Activated T-helper 1 cell treated with anti-CD3 and anti-CD28 coated beads, Interleukin-2, amount 50 U/mL, for 16 hours (primary cell): ENCODE data around the gene RPS6KA2.
"Not testable (repeated sequence)": the region's sequence is repeated elsewhere in the genome, so short reads cannot be mapped to it uniquely, and the experiment has no call there.

Experiments
- DNase-seq, 2 donors: peaks; one replicate each; pipeline ENCODE4 v3.0.0-alpha.2; 2020; ENCODE audit warnings: low read depth in 1 of 2, low spot score in 1 of 2

The RPS6KA2 gene

DNA sequence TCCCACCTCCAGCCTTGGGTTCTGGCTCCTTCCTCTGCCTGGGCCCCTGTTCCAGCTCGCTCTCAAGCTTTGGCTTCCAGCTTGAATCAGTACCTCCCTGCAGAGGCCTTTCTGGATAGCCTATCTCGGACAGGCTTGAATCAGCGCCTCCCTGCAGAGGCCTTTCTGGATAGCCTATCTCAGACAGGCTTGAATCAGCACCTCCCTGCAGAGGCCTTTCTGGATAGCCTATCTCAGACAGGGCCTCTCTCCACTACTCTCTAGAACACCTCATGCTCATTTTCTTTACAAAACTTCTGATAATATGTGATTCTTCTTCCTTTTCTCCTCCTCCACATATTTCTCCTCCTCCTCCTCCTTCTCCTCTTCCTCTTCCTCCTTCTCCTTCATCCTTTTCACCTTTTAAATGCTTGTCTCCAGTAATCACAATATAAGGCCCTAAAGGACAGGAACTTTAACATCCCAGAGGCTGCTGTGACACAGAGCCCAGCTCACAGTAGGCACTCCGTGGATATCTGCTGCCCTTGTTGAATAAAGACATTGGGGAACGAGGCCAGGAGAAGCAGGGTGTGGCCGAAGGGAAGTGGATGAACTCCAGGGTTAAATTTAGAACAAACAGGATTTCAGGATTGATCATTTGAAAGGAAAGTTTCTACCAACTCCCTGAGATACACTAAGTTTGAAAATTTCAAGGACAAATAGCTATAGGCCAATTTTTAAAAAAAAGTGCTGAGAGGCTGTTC lies 9.3 kb upstream of the RPS6KA2 start:
- no peak for DNase-seq

GRCh38 chr6:166635013-166635970 lies 8.2 kb upstream of the RPS6KA2 start:
- no peak for DNase-seq

GRCh38 chr6:166634581-166634980 lies 7.5 kb upstream of the RPS6KA2 start:
- DNase-seq, result not testable (repeated sequence)

GRCh38 chr6:166633732-166634535 lies 6.9 kb upstream of the RPS6KA2 start:
- DNase-seq, result no peak

DNA sequence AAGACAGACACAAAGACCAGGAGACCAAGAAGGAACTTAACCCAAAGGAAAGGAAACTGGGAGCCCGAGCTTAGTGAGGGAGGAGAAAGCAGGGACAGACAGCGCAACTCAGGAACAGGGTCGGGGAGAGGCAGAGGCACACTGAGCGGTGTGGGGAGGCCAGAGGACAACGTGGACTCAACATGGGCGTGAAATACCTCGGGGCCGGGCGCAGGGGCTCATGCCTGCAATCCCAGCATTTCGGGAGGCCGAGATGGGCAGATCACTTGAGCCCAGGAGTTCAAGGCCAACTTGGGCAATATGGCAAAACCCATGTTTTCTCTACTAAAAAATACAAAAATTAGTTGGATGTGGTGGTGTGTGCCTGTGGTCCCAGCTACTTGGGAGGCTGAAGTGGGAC lies 5.7 kb upstream of the RPS6KA2 start:
- no peak for DNase-seq

- DNase-seq, result no peak
Observed at GRCh38 chr6:166630462-166630861, 3.4 kb upstream of the RPS6KA2 start.

DNA sequence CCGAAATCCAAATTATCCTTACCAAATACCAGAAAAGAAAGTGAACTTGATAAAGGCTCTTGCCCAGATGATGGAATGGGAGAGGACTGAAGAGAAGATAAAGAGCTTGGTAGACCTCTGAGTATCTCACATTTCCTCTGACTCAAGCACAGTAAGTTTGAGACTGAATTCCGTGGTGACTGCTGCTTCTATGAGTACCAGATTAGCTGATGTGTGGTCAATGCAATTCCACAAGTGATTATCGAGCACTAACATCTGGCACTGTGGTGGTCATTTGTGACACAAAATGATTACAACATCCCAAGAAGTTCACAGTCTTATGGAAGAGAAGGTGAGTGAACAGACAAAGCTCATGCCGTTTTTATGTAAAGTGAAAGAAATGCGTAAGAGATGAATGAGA lies 2.6 kb upstream of the RPS6KA2 start:
- no peak for DNase-seq

- DNase-seq, result peak; percentile 12 to 48
Observed at GRCh38 chr6:166627875-166628801, 1.1 kb upstream of the RPS6KA2 start.

DNA sequence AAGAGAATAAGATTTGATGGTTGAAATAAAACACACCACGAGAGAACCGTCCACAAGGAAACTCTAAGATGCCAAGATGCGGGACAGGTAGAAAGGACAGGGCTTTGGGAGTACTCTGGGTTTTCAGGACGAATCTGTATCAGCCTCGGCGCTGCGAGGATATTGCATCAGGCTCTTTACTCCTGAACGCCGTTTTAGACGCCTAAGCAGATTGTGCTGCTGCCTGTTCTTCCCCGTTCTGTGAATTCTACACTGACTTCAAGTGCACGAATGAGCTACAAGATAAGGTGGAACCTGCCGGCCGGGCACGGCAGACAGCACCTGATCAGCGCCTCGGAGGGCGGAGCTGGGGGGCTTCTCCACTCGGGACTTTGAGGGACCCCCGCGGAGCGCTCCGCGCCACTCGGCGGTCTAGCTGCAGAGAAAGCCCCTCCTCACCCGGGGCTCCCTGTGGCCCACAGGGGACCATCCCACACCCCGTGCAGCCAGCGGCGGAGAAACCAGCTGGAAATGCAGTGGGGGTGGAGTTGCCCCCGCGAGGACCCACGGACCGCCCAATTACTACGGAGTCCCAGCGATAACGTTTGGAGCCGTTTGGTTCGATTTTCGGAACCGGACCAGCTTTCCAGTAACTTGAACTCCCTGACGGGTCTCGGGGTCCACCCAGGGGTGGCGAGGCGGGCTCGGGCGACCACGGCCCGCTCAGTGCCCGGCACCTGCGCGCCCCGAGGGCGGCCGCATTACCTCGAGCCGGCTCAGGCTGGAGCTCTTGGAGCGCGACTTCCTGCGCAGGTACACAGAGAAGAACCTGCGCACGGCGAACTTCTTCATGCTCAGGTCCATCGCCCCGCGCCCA lies 646 bp downstream of the RPS6KA2 start:
- peak in 1 of 2 donors; percentile 8 for DNase-seq

DNA sequence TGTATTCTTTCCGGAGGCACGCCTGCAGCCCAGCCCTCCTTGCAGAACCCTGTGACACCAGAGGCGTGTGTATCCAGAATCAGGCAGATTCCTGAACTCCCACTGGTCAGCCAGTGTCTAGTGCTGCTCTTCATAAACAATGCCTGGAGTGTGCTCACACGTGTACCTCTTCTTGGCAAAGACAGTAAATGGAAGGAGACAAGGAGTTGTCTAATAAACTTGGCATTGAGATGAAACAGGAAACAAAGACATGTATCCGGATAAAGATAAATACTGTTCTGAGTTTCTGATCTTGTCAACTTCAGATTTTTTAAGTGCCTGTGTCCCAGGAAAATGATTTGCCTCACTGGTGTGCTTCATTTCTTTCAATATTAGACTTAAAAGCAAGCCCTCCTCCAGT lies 1.7 kb downstream of the RPS6KA2 start:
- DNase-seq, result no peak

- DNase-seq, result no peak
Observed at GRCh38 chr6:166624275-166624674, 2.8 kb downstream of the RPS6KA2 start.

DNA sequence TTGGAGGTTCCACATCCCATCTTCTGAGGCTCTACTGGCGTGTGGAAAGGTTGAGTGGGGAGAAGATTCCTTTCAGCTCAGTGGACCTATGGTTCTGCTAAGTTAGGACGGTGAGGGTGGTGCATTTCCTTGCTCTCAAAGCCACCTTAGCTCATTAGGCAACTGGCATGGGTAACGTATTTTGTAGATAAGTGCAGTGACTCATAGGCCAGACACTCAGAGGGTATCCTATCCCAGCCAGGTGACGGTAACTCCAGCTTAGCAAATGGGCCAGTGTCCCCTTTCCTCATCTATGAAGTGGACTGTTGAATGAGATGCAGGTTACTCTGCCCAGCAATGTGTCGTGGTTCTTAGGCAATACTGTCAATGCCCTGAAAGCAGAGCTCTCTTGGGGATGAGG lies 3.7 kb downstream of the RPS6KA2 start:
- no peak for DNase-seq

- no peak for DNase-seq
Observed at GRCh38 chr6:166621114-166621540, 5.9 kb downstream of the RPS6KA2 start.

DNA sequence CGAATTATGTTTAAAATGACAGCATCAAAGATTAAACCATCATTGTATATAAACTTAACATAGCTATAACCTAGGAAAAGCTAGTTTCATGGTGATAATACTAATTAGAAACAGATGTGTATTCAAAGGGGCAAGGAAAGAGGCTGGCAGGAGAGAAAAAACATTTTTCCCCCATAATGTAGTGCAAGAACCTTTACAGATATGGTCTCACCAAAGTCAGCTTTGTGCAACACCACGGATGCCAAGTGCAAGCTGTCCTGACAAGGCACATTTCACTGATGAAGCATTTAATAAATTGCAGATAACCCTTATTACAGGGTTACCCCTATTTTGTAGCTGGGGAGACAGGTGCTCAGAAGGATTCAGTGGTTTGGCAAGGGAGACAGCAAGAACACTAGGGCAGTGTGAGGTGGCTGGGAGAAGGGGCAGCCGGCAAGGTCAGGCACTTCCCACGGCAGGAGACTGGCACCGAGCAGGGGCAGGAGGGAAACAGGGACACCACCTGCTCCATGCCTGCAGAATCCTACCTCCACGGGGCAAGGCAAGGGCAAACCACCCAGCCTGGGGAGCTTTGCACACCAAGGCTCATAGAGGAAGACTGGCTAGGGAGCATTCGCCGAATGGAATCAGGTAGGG lies 6.5 kb downstream of the RPS6KA2 start:
- DNase-seq, result no peak

DNA sequence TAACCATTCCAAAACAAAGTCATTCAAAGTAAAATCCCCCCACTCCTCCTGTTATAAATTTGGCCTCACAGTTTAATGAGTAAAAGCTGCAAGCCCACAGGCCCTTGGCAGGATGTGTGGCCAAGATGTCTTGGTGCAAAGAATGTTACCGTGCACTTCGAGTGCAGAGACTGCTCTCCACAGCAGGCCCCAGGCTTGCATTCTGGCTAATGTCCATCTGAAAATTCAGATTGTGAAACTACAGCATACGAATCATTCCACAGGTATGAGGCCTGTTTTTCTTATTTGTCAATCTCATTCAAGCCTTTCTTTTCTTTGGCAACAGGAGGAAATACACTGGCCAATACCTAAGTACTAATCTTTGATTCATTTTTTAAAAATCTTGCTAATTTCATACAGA lies 7.1 kb downstream of the RPS6KA2 start:
- no peak for DNase-seq

GRCh38 chr6:166618866-166619761 lies 7.9 kb downstream of the RPS6KA2 start:
- DNase-seq, result no peak

DNA sequence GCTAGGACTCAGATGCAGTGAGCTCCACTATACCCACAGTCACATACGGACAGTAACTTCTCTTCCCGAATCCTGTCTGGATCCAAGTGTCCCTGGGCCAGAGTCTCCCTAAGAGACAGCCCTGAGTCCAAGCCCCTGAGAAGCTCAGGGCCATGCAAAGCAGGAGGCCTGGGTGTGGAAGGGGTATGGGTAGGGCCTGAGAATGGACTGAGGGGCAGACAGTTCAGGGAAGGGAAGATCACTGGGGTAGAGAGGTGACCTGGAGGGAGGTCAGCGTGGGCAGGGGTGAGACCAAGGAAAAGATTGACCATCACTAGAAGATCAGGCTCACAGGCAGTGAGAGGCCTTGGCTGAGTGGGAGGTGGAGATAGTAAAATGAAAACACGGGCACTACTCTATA lies 8.8 kb downstream of the RPS6KA2 start:
- DNase-seq, result no peak

- no peak for DNase-seq
Observed at GRCh38 chr6:166617359-166617758, 9.7 kb downstream of the RPS6KA2 start.
